GM12872 (cell line): ENCODE results near the gene SMYD3.

Source experiments
- CTCF ChIP-seq: IDR thresholded peaks from 3 replicates; pipeline ENCODE4 v1.5.1; 2011; ENCODE audit warnings: low read depth, mild to moderate bottlenecking, low read length, moderate library complexity; ENCODE audit not compliant: insufficient read depth

The SMYD3 gene

GRCh38 chr1:246460406-246460805, 46.7 kb downstream of the SMYD3 start:
- TF ChIP-seq CTCF = no peak

- no peak for TF ChIP-seq CTCF
Observed at GRCh38 chr1:246459221-246459620, 47.9 kb downstream of the SMYD3 start.

- TF ChIP-seq CTCF = no peak
Observed at GRCh38 chr1:246455476-246455875, 51.6 kb downstream of the SMYD3 start.

GRCh38 chr1:246454655-246455054, 52.4 kb downstream of the SMYD3 start:
- no peak for TF ChIP-seq CTCF

GRCh38 chr1:246450611-246451251, 56.3 kb downstream of the SMYD3 start:
- TF ChIP-seq CTCF = peak; percentile 57

- no peak for TF ChIP-seq CTCF
Observed at GRCh38 chr1:246448373-246448772, 58.7 kb downstream of the SMYD3 start.

GRCh38 chr1:246447501-246447900, 59.6 kb downstream of the SMYD3 start:
- TF ChIP-seq CTCF = no peak
